ENCODE data around the gene SMIM13.
A peak's percentile ranks its signal among the peaks of the same experiment; 100 is the strongest.
"Not testable (repeated sequence)": the region's sequence is repeated elsewhere in the genome, so short reads cannot be mapped to it uniquely, and the experiment has no call there.

SMIM13 gene

GRCh38 chr6:11083491-11083890 is 10.1 kb upstream of the SMIM13 start:
- DNase-seq (ENCODE audit: low read depth in 1 of 2, low spot score in 1 of 2) = no peak

- no peak for DNase-seq (ENCODE audit: low read depth in 1 of 2, low spot score in 1 of 2)
Observed at GRCh38 chr6:11083956-11084355, 9.7 kb upstream of the SMIM13 start.

GRCh38 chr6:11085758-11086435 is 7.7 kb upstream of the SMIM13 start:
- no peak for DNase-seq (ENCODE audit: low read depth in 1 of 2, low spot score in 1 of 2)

- not testable (repeated sequence) for DNase-seq (ENCODE audit: low read depth in 1 of 2, low spot score in 1 of 2)
Observed at GRCh38 chr6:11087141-11087812, 6.4 kb upstream of the SMIM13 start.

- no peak for DNase-seq (ENCODE audit: low read depth in 1 of 2, low spot score in 1 of 2)
Observed at GRCh38 chr6:11089695-11090094, 3.9 kb upstream of the SMIM13 start.

- DNase-seq (ENCODE audit: low read depth in 1 of 2, low spot score in 1 of 2) = not testable (repeated sequence)
Observed at GRCh38 chr6:11091141-11091540, 2.5 kb upstream of the SMIM13 start.

GRCh38 chr6:11092668-11093375 is 812 bp upstream of the SMIM13 start:
- no peak for DNase-seq (ENCODE audit: low read depth in 1 of 2, low spot score in 1 of 2)

- DNase-seq (ENCODE audit: low read depth in 1 of 2, low spot score in 1 of 2) = no peak
Observed at GRCh38 chr6:11093376-11093625, 333 bp upstream of the SMIM13 start.

- DNase-seq (ENCODE audit: low read depth in 1 of 2, low spot score in 1 of 2) = peak; percentile 9 to 10
Observed at GRCh38 chr6:11094411-11094851, 797 bp downstream of the SMIM13 start.

GRCh38 chr6:11094941-11095340 is 1.3 kb downstream of the SMIM13 start:
- no peak for DNase-seq (ENCODE audit: low read depth in 1 of 2, low spot score in 1 of 2)

- no peak for DNase-seq (ENCODE audit: low read depth in 1 of 2, low spot score in 1 of 2)
Observed at GRCh38 chr6:11096109-11096508, 2.5 kb downstream of the SMIM13 start.

GRCh38 chr6:11097476-11097875 is 3.8 kb downstream of the SMIM13 start:
- no peak for DNase-seq (ENCODE audit: low read depth in 1 of 2, low spot score in 1 of 2)

GRCh38 chr6:11098004-11098403 is 4.4 kb downstream of the SMIM13 start:
- no peak for DNase-seq (ENCODE audit: low read depth in 1 of 2, low spot score in 1 of 2)

GRCh38 chr6:11101417-11101816 is 7.8 kb downstream of the SMIM13 start:
- no peak for DNase-seq (ENCODE audit: low read depth in 1 of 2, low spot score in 1 of 2)

GRCh38 chr6:11103065-11103464 is 9.4 kb downstream of the SMIM13 start:
- no peak for DNase-seq (ENCODE audit: low read depth in 1 of 2, low spot score in 1 of 2)

GRCh38 chr6:11108726-11109125 is 15.1 kb downstream of the SMIM13 start:
- DNase-seq (ENCODE audit: low read depth in 1 of 2, low spot score in 1 of 2) = no peak

GRCh38 chr6:11110921-11111768 is 17.5 kb downstream of the SMIM13 start, which contains the start of gene ERVFRD-1:
ERVFRD-1 (minus strand) TSS chr6:11111725; CDS start chr6:11105310, 6,415 bp downstream.
- no peak for DNase-seq (ENCODE audit: low read depth in 1 of 2, low spot score in 1 of 2)

- DNase-seq (ENCODE audit: low read depth in 1 of 2, low spot score in 1 of 2) = no peak
Observed at GRCh38 chr6:11111769-11112437, 18.3 kb downstream of the SMIM13 start.

GRCh38 chr6:11113038-11113437 is 19.4 kb downstream of the SMIM13 start:
- no peak for DNase-seq (ENCODE audit: low read depth in 1 of 2, low spot score in 1 of 2)

GRCh38 chr6:11115808-11116536 is 22.3 kb downstream of the SMIM13 start:
- DNase-seq (ENCODE audit: low read depth in 1 of 2, low spot score in 1 of 2) = not testable (repeated sequence)

Measured in stimulated activated CD4-positive, alpha-beta T cell treated with anti-CD3 and anti-CD28 coated beads, Interleukin-15, amount 100 ng/mL, for 1 hour (primary cell).